Adipocyte (in vitro differentiated cells): ENCODE measurements around the gene MLX.
A peak's percentile ranks its signal among the peaks of the same experiment; 100 is the strongest.

Source experiments
- DNase-seq: peaks from one replicate; pipeline ENCODE4 v3.0.0-alpha.2; 2015; ENCODE audit warnings: low read depth
- H3K27me3 ChIP-seq: replicated peaks from 2 replicates; pipeline ENCODE4 v1.7.0; 2013; ENCODE audit warnings: mild to moderate bottlenecking, low read length, moderate library complexity; ENCODE audit not compliant: control insufficient read depth, insufficient read depth
- H3K36me3 ChIP-seq: 2 replicates; pipeline ENCODE4 v1.7.0; 2013; ENCODE audit warnings: low read length, mild to moderate bottlenecking, moderate library complexity; ENCODE audit not compliant: control insufficient read depth, insufficient read depth, severe bottlenecking
- H3K4me1 ChIP-seq: 2 replicates; pipeline ENCODE4 v1.7.0; 2013; ENCODE audit warnings: mild to moderate bottlenecking, low read length, moderate library complexity; ENCODE audit not compliant: control insufficient read depth, insufficient read depth
- H3K4me3 ChIP-seq: 2 replicates; pipeline ENCODE4 v1.7.0; 2013; ENCODE audit warnings: mild to moderate bottlenecking, low read length, moderate library complexity
- H3K9ac ChIP-seq: 2 replicates; pipeline ENCODE4 v1.7.0; 2013; ENCODE audit warnings: mild to moderate bottlenecking, low read length, moderate library complexity
- H3K9me3 ChIP-seq: 2 replicates; pipeline ENCODE4 v1.7.0; 2013; ENCODE audit warnings: mild to moderate bottlenecking, low read length, moderate library complexity; ENCODE audit not compliant: control insufficient read depth

Gene MLX

GRCh38 chr17:42571435-42572225 is 4.7 kb downstream of the MLX start:
- Histone ChIP-seq H3K27me3 (no peaks in the 10 kb centered on the region), H3K4me1 (peaks cover 42% of the 10 kb centered on the region), H3K36me3 (peaks cover 67% of the 10 kb centered on the region), H3K9me3 (no peaks in the 10 kb centered on the region), H3K9ac (peak overlapping the region; percentile 50), H3K4me3 (no peak overlapping the region)
- no peak for DNase-seq

DNA sequence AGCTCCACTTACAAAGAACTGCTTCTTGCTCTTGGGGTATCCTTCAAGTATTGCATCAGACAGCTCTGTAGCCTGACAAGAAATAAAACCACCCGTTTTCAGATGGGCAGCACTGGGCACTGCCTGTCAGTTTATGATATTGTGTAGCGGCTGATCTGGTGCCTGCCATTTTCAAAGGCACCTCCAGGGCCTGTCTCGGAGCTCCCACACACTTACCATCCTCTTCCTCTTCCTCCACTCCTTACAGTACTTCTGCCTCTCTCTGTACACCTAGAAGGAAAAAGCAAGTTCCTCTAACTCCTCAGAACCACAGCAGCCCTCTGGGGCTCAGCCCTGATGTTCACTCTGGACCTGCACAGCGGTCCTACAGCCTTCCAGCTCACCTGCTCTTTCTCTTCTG is 6.2 kb downstream of the MLX start:
- DNase-seq: no peak
- Histone ChIP-seq H3K4me3 (no peak overlapping the region), H3K36me3 (peaks cover 67% of the 10 kb centered on the region), H3K27me3 (no peaks in the 10 kb centered on the region), H3K9ac (peak overlapping the region; percentile 6), H3K4me1 (peaks cover 52% of the 10 kb centered on the region), H3K9me3 (no peaks in the 10 kb centered on the region)

DNA sequence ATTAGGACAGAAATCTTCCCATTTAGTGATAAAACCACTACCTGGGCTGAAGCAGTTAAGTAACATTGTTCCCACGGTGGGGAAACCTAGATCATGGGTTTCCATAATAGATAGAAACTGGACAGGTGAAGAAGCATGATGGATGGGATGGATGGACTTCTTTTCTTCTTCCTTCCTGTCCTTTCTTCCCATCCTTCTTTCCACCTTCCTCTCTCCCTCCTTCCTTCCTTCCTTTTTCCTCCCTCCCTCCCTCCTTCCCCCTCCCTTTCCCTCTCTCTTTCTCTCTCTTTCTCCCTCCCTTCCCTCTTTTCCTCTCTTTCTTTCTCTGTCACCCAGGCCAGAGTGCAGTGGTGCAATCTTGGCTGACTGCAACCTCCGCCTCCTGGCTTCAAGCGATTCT is 7.6 kb downstream of the MLX start:
- Histone ChIP-seq H3K9me3 (no peaks in the 10 kb centered on the region), H3K36me3 (peaks cover 58% of the 10 kb centered on the region), H3K4me1 (peaks cover 47% of the 10 kb centered on the region), H3K4me3 (no peak overlapping the region), H3K27me3 (no peaks in the 10 kb centered on the region), H3K9ac (no peak overlapping the region)
- no peak for DNase-seq

DNA sequence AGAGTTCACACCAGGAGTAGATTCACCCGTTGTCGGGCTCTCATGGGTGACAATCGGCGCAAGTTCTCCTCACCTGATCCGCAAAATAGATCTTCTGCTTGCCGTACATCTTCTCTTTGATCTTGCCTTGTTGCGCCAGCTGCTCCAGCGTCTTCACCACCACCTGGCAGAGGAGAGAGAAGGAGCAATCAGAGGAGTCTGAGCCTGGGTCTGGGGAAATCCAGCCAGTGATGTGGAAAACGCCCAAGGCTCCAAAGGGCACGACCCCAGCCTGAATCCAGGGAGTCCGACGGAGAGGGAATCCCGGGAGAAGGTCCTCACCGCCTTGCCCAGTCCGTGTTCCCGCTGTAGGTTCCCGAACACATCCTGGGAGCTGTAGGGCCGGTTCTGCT is 10.2 kb downstream of the MLX start:
- Histone ChIP-seq H3K36me3 (peaks cover 60% of the 10 kb centered on the region), H3K9ac (peak overlapping the region; percentile 99), H3K4me1 (peaks cover 31% of the 10 kb centered on the region), H3K27me3 (no peaks in the 10 kb centered on the region), H3K4me3 (peak overlapping the region; percentile 96), H3K9me3 (no peaks in the 10 kb centered on the region)
- DNase-seq: peak; percentile 28

DNA sequence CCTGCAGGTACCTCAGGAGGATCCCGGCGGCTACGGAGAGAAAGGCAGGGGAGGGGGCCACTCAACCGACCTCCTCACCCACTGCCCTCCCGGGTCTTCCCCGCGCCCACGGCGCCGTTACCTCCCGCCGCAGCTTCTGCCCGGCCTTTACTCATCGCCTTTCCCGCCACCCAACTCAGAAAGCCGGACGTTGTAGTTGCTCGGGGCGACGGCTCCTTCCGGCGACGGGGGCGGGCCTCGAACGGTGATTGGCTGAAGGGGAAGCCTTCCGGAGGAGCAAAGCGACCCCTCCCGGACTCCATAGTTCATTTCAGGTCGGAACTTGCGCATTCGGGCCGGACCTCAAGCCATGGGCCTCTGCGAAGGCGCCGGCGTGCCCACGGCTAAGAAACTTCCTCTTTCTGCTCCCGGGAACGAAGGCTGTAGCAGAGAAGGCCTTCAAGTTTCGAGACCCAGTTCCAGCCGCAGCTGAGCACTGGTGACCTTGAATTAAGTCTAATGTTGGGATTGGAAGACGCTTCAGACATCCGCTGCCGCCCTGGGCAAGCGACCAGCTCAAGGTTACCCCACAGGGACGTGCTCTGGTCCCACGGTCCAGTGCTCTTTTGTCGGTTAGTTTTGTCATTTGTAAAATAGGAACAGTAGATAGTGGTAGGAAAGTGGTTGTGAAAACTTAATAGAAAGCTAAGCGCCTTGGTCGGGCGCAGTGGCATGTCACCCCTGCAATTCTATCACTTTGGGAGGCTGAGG is 10.8 kb downstream of the MLX start, which contains the start of gene PSMC3IP:
PSMC3IP (minus strand) TSS at position 198 of the 750 bp plus-strand sequence; CDS start at position 155, 43 bp downstream.
- Histone ChIP-seq H3K27me3 (no peaks in the 10 kb centered on the region), H3K9me3 (no peaks in the 10 kb centered on the region), H3K9ac (peak within 1 kb of the TSS; percentile 99), H3K36me3 (peaks cover 60% of the 10 kb centered on the region), H3K4me1 (peaks cover 27% of the 10 kb centered on the region), H3K4me3 (peak within 1 kb of the TSS; percentile 96)
- peak; percentile 98 for DNase-seq

GRCh38 chr17:42578282-42578869 is 11.5 kb downstream of the MLX start:
- Histone ChIP-seq H3K9me3 (no peaks in the 10 kb centered on the region), H3K36me3 (peaks cover 60% of the 10 kb centered on the region)
- DNase-seq: peak; percentile 87

GRCh38 chr17:42579794-42580551 is 13.1 kb downstream of the MLX start:
- Histone ChIP-seq H3K36me3 (peaks cover 63% of the 10 kb centered on the region), H3K9me3 (no peaks in the 10 kb centered on the region), H3K4me1 (peaks cover 26% of the 10 kb centered on the region)

More at GRCh38 chr17:42578282-42578869, 11.5 kb downstream of the MLX start:
- Histone ChIP-seq H3K4me1 (peaks cover 20% of the 10 kb centered on the region), H3K9ac (peak overlapping the region; percentile 99), H3K4me3 (peak overlapping the region; percentile 96), H3K27me3 (no peaks in the 10 kb centered on the region)

GRCh38 chr17:42581744-42582270 is 14.9 kb downstream of the MLX start:
- Histone ChIP-seq H3K9ac (no peak overlapping the region), H3K9me3 (no peaks in the 10 kb centered on the region), H3K4me1 (peaks cover 42% of the 10 kb centered on the region), H3K27me3 (no peaks in the 10 kb centered on the region), H3K36me3 (peaks cover 74% of the 10 kb centered on the region), H3K4me3 (no peak overlapping the region)
- DNase-seq: no peak

More at GRCh38 chr17:42579794-42580551, 13.1 kb downstream of the MLX start:
- Histone ChIP-seq H3K27me3 (no peaks in the 10 kb centered on the region), H3K9ac (no peak overlapping the region), H3K4me3 (no peak overlapping the region)
- no peak for DNase-seq

DNA sequence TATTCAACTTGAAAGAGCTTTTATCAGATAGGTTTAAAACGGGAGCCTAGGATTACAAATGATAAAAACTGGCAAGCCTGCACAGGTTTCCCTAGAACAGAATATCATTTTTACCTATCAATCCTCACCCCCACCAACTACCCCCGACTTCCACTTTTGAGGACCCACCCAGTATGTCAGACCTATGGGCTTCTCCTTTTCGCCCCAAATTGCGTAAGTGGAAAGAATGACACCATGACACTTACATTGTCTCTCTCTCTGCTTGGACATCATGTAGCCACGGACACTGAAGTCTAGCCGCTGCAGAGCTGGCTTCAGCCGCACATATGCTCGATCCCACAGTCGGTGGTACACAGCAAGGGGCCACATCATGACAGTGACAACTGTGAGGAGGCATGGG is 18.0 kb downstream of the MLX start:
- H3K4me3 ChIP-seq: peak overlapping the region; percentile 25
- H3K27me3 ChIP-seq: no peaks in the 10 kb centered on the region
- no peak for DNase-seq
- H3K36me3 ChIP-seq: peaks cover 95% of the 10 kb centered on the region
- H3K9ac ChIP-seq: peak overlapping the region; percentile 70
- H3K4me1 ChIP-seq: peaks cover 35% of the 10 kb centered on the region
- no peaks in the 10 kb centered on the region for H3K9me3 ChIP-seq

DNA sequence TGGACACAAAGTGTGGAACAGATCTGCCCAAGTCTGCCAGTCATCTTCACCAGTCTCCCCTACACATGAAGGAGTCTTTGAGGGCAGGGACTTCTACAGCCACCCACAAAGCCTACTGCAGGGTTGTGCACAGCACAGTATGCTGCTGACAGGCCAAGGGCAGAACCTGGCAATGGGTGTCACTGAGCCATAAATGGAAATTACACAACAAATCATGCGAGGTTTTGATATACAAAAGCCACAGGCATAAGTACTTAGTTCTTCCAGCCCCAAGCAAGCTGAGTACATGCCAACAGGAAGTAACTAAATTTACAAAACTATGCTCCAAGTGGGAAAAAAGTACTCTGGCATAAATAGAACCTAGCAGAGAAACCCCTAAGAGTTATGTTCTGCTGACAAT is 18.5 kb downstream of the MLX start:
- H3K9me3 ChIP-seq: no peaks in the 10 kb centered on the region
- H3K27me3 ChIP-seq: no peaks in the 10 kb centered on the region
- H3K36me3 ChIP-seq: peaks cover 96% of the 10 kb centered on the region
- peaks cover 35% of the 10 kb centered on the region for H3K4me1 ChIP-seq
- peak overlapping the region; percentile 48 for H3K4me3 ChIP-seq
- DNase-seq: peak; percentile 9
- peak overlapping the region; percentile 70 for H3K9ac ChIP-seq
